Astrocyte (in vitro differentiated cells and primary cell): ENCODE data around the gene EFNA5. TPM values are rescaled to one million over a fixed set of nuclear protein-coding genes. Genes with fewer than 3 reads are reported as not detected.

Experiments
- DNase-seq: peaks from one replicate; pipeline ENCODE4 v3.0.0-alpha.2; 2010; ENCODE audit warnings: low read depth
- FAIRE-seq: peaks from 2 replicates; lab custom pipeline; 2011; peaks lifted over from hg19 to GRCh38; lab: Jason Lieb, UNC
- H2AFZ ChIP-seq: 2 replicates; pipeline ENCODE4 v1.6.0; 2012; ENCODE audit warnings: low read depth, low read length, inconsistent platforms
- H3K27ac ChIP-seq: 2 replicates; pipeline ENCODE4 v1.5.1; 2011; ENCODE audit warnings: low read depth, low read length, inconsistent platforms
- H3K27me3 ChIP-seq: 2 replicates; pipeline ENCODE4 v1.6.0; 2011; ENCODE audit warnings: low read length, inconsistent platforms; ENCODE audit not compliant: insufficient read depth
- H3K36me3 ChIP-seq: 2 replicates; pipeline ENCODE4 v1.5.1; 2011; ENCODE audit warnings: low read length, inconsistent platforms; ENCODE audit not compliant: insufficient read depth
- H3K4me1 ChIP-seq: 2 replicates; pipeline ENCODE4 v1.5.1; 2011; ENCODE audit warnings: low read length, inconsistent platforms; ENCODE audit not compliant: insufficient read depth
- H3K4me2 ChIP-seq: 2 replicates; pipeline ENCODE4 v1.6.0; 2012; ENCODE audit warnings: low read length, inconsistent platforms
- H3K4me3 ChIP-seq: 2 replicates; pipeline ENCODE4 v1.5.1; 2011; ENCODE audit warnings: low read depth, mild to moderate bottlenecking, low read length, inconsistent platforms; ENCODE audit not compliant: insufficient read depth
- H3K79me2 ChIP-seq: 2 replicates; pipeline ENCODE4 v1.6.0; 2012; ENCODE audit warnings: mild to moderate bottlenecking, low read length, inconsistent platforms; ENCODE audit not compliant: insufficient read depth
- H3K9ac ChIP-seq: 2 replicates; pipeline ENCODE4 v1.6.0; 2012; ENCODE audit warnings: mild to moderate bottlenecking, low read length, inconsistent platforms
- H3K9me3 ChIP-seq: 2 replicates; pipeline ENCODE4 v1.5.1; 2012; ENCODE audit warnings: low read depth, mild to moderate bottlenecking, low read length, inconsistent platforms; ENCODE audit not compliant: insufficient read depth
- H4K20me1 ChIP-seq: 2 replicates; pipeline ENCODE4 v1.6.0; 2012; ENCODE audit warnings: low read length, inconsistent platforms; ENCODE audit not compliant: insufficient read depth
- H3K27ac Mint-ChIP-seq: one replicate; pipeline ENCODE4 v1.8.0; 2021; ENCODE audit warnings: mild to moderate bottlenecking, mixed read lengths; ENCODE audit not compliant: unreplicated experiment
- H3K27me3 Mint-ChIP-seq: one replicate; pipeline ENCODE4 v1.8.0; 2021; ENCODE audit warnings: low read depth, mixed read lengths; ENCODE audit not compliant: unreplicated experiment
- H3K36me3 Mint-ChIP-seq: one replicate; pipeline ENCODE4 v1.8.0; 2021; ENCODE audit warnings: low read depth, mixed read lengths; ENCODE audit not compliant: unreplicated experiment
- H3K4me1 Mint-ChIP-seq: one replicate; pipeline ENCODE4 v1.8.0; 2021; ENCODE audit warnings: low read depth, mixed read lengths; ENCODE audit not compliant: unreplicated experiment
- H3K4me3 Mint-ChIP-seq: one replicate; pipeline ENCODE4 v1.8.0; 2021; ENCODE audit warnings: mild to moderate bottlenecking, moderate library complexity, mixed read lengths; ENCODE audit not compliant: unreplicated experiment
- H3K9me3 Mint-ChIP-seq: one replicate; pipeline ENCODE4 v1.8.0; 2021; ENCODE audit warnings: mild to moderate bottlenecking, mixed read lengths; ENCODE audit not compliant: unreplicated experiment
- CTCF ChIP-seq: IDR thresholded peaks from 2 replicates; pipeline ENCODE4 v1.5.1; 2011; ENCODE audit warnings: low read depth, mild to moderate bottlenecking, inconsistent platforms, low read length, moderate library complexity; ENCODE audit not compliant: insufficient read depth
- EZH2 ChIP-seq: IDR thresholded peaks from 2 replicates; pipeline ENCODE4 v1.6.1; 2012; ENCODE audit warnings: mild to moderate bottlenecking, low read length, inconsistent platforms; ENCODE audit not compliant: insufficient read depth
- total RNA-seq: library from RNA; stranded (reverse); gene quantifications from 2 replicates; pipeline ENCODE4 v1.2.1, GENCODE V29; 2021

EFNA5 gene
- total RNA-seq, 1 donor from 2014 or later: 59.3 TPM

DNA sequence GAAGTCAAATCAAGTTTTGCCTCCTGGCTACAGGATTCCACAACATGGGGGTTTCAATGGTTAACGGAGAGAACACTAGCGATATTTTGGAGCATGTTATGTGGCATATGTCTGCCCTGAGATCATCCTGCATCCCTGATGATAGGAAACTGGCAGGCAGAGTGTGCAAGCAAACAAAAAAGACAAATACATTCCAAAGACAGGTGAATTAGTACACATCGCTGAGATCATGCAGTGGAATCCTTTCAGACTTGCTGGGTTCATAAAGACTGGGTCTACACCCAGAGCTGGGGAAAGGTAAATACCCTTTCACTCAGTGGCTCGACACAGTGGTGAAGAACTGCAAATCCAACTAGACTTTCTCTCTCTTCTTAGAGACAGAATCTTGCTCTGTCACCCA, 286.5 kb downstream of the EFNA5 start:
- Mint-ChIP-seq H3K9me3 (no peaks in the 10 kb centered on the region), H3K36me3 (peaks cover 6% of the 10 kb centered on the region), H3K27ac (no peak overlapping the region), H3K27me3 (no peaks in the 10 kb centered on the region), H3K4me3 (no peak overlapping the region), H3K4me1 (peaks cover 47% of the 10 kb centered on the region)
- H3K4me1 ChIP-seq: peaks cover 34% of the 10 kb centered on the region
- H2AFZ ChIP-seq: no peak overlapping the region
- no peak overlapping the region for H3K4me2 ChIP-seq
- H4K20me1 ChIP-seq: no peaks in the 10 kb centered on the region
- no peaks in the 10 kb centered on the region for H3K79me2 ChIP-seq
- TF ChIP-seq EZH2 (no peak), CTCF (no peak)
- H3K27me3 ChIP-seq: peaks cover 2% of the 10 kb centered on the region
- FAIRE-seq: no peak
- no peak for DNase-seq
- H3K36me3 ChIP-seq: no peaks in the 10 kb centered on the region
- H3K27ac ChIP-seq: no peak overlapping the region
- no peaks in the 10 kb centered on the region for H3K9me3 ChIP-seq
- no peak overlapping the region for H3K4me3 ChIP-seq
- H3K9ac ChIP-seq: no peak overlapping the region

DNA sequence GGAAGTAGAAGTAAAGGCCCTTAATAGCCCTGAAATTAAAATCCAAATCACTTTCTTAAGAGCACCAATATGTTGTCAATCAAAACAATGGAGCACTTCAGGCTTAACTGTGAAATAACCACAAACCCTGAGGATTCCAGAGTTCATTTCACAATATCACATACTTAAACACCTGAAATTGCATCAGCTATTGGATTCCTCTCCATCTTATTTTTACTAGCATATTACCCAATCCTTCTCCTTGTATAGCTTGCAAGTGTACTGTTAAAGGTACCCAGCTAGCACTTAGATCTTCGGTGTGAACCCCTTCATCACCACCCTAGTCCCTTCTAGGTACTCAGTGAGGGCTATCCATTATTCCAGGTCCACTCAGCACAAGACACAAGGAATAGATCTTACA, 287.3 kb downstream of the EFNA5 start:
- no peak for TF ChIP-seq CTCF
- no peak for TF ChIP-seq EZH2
- FAIRE-seq: no peak
- Histone ChIP-seq H3K36me3 (no peaks in the 10 kb centered on the region), H3K9ac (no peak overlapping the region), H3K27me3 (peaks cover 2% of the 10 kb centered on the region), H3K27ac (no peak overlapping the region), H3K4me3 (no peak overlapping the region), H3K4me1 (peaks cover 32% of the 10 kb centered on the region), H2AFZ (no peak overlapping the region), H3K9me3 (no peaks in the 10 kb centered on the region), H3K4me2 (no peak overlapping the region), H3K79me2 (no peaks in the 10 kb centered on the region), H4K20me1 (no peaks in the 10 kb centered on the region)
- no peak for DNase-seq
- H3K9me3 Mint-ChIP-seq: no peaks in the 10 kb centered on the region
- H3K36me3 Mint-ChIP-seq: peaks cover 7% of the 10 kb centered on the region
- H3K27ac Mint-ChIP-seq: peak overlapping the region; percentile 47
- no peak overlapping the region for H3K4me3 Mint-ChIP-seq
- peaks cover 49% of the 10 kb centered on the region for H3K4me1 Mint-ChIP-seq
- H3K27me3 Mint-ChIP-seq: no peaks in the 10 kb centered on the region

GRCh38 chr5:107381189-107381856, 289.4 kb downstream of the EFNA5 start:
- H3K9ac ChIP-seq: no peak overlapping the region
- no peaks in the 10 kb centered on the region for H4K20me1 ChIP-seq
- Mint-ChIP-seq H3K27me3 (no peaks in the 10 kb centered on the region), H3K9me3 (peaks cover 2% of the 10 kb centered on the region), H3K27ac (peak overlapping the region; percentile 70), H3K4me3 (peak overlapping the region; percentile 9), H3K36me3 (peaks cover 13% of the 10 kb centered on the region), H3K4me1 (peaks cover 50% of the 10 kb centered on the region)
- H3K36me3 ChIP-seq: no peaks in the 10 kb centered on the region
- TF ChIP-seq EZH2 (no peak), CTCF (no peak)
- H3K4me2 ChIP-seq: peak overlapping the region; percentile 70
- peaks cover 2% of the 10 kb centered on the region for H3K27me3 ChIP-seq
- peak; percentile 80 for DNase-seq
- H3K4me3 ChIP-seq: no peak overlapping the region
- peak; percentile 91 for FAIRE-seq
- H3K9me3 ChIP-seq: no peaks in the 10 kb centered on the region
- H2AFZ ChIP-seq: no peak overlapping the region
- no peaks in the 10 kb centered on the region for H3K79me2 ChIP-seq
- H3K4me1 ChIP-seq: peaks cover 25% of the 10 kb centered on the region
- no peak overlapping the region for H3K27ac ChIP-seq
